GM12878 (cell line): ENCODE measurements around the gene BBS9. TPM values are rescaled to one million over a fixed set of nuclear protein-coding genes. Genes with fewer than 3 reads are reported as not detected.

Source experiments
- ATAC-seq: fragments of 200-7000 bp; cut with Tn5 transposase; 3 replicates; pipeline ENCODE4 v1.9.1; 2020; ENCODE audit warnings: mild to moderate bottlenecking, moderate library complexity
- BruUV-seq: library from RNA; stranded (reverse); fragments of 400-500 nt; replicated peaks from 2 replicates; lab custom pipeline; 2021; lab: Mats Ljungman, UMichigan
- CTCF ChIA-PET: fragments of 300-600 bp; sonication (Branson Sonifier 250); formaldehyde crosslinking; extraction: SDS; loops from one replicate; lab custom pipeline; 2021; ENCODE audit warnings: inconsistent platforms; lab: Yijun Ruan, JAX
- POLR2A ChIA-PET: fragments of 350-600 bp; formaldehyde crosslinking; extraction: SDS; loops from one replicate; lab custom pipeline; 2021; ENCODE audit warnings: inconsistent platforms; lab: Charles Lee
- RAD21 ChIA-PET: fragments of 300-600 bp; sonication (Branson Sonifier 250); formaldehyde crosslinking; loops from one replicate; lab custom pipeline; 2023; ENCODE audit warnings: antibody characterized with exemption; ENCODE audit not compliant: unreplicated experiment; lab: Charles Lee
- SMC1A ChIA-PET: fragments of 300-600 bp; sonication (Branson Sonifier 250); formaldehyde crosslinking; loops from one replicate; lab custom pipeline; 2023; ENCODE audit not compliant: unreplicated experiment, uncharacterized antibody; lab: Charles Lee
- DNase-seq: peaks from one replicate; pipeline ENCODE4 v3.0.0-alpha.2; 2011; ENCODE audit warnings: low read depth, low spot score
- FAIRE-seq: peaks from 3 replicates; lab custom pipeline; 2011; peaks lifted over from hg19 to GRCh38; lab: Jason Lieb, UNC
- H2AFZ ChIP-seq: 2 replicates; pipeline ENCODE4 v1.6.0; 2011; ENCODE audit warnings: low read depth, low read length, control low read depth; ENCODE audit not compliant: control insufficient read depth
- H3K27ac ChIP-seq: 2 replicates; pipeline ENCODE4 v1.5.1; 2011; ENCODE audit warnings: control low read depth; ENCODE audit not compliant: control insufficient read depth, insufficient read depth
- H3K27me3 ChIP-seq, 2 experiments: replicated peaks in 1 of 2; 2 replicates each; pipeline versions ENCODE4 v1.6.0 to v1.6.1; 2011; ENCODE audit warnings: low read length in 1 of 2; ENCODE audit not compliant: control insufficient read depth in 2 of 2, insufficient read depth in 2 of 2
- H3K36me3 ChIP-seq, 2 experiments: 2 replicates each; pipeline ENCODE4 v1.5.1; 2011; ENCODE audit warnings: low read length in 1 of 2; ENCODE audit not compliant: control insufficient read depth in 2 of 2, insufficient read depth in 2 of 2
- H3K4me1 ChIP-seq: 2 replicates; pipeline ENCODE4 v1.6.1; 2011; ENCODE audit warnings: mild to moderate bottlenecking, low read length, moderate library complexity, mixed read lengths; ENCODE audit not compliant: control insufficient read depth, insufficient read depth
- H3K4me2 ChIP-seq: 2 replicates; pipeline ENCODE4 v1.6.0; 2011; ENCODE audit warnings: control low read depth; ENCODE audit not compliant: control insufficient read depth, insufficient read depth
- H3K4me3 ChIP-seq: fragments of 200-600 bp; sonication (generic); 2 replicates; pipeline ENCODE4 v1.5.1; 2016
- H3K79me2 ChIP-seq: 2 replicates; pipeline ENCODE4 v1.6.0; 2011; ENCODE audit warnings: low read length; ENCODE audit not compliant: control insufficient read depth, insufficient read depth
- H3K9ac ChIP-seq: 2 replicates; pipeline ENCODE4 v1.8.0; 2011; ENCODE audit warnings: low read length, control low read depth, mixed read lengths; ENCODE audit not compliant: control insufficient read depth, insufficient read depth
- H3K9me3 ChIP-seq: replicated peaks from 3 replicates; pipeline ENCODE4 v1.5.1; 2011; ENCODE audit warnings: mild to moderate bottlenecking, low read length; ENCODE audit not compliant: control insufficient read depth, insufficient read depth
- H4K20me1 ChIP-seq: 2 replicates; pipeline ENCODE4 v1.6.0; 2011; ENCODE audit not compliant: control insufficient read depth, insufficient read depth
- ASH2L ChIP-seq: fragments of 300-600, 200-600 bp; sonication (generic); IDR thresholded peaks from 2 replicates; pipeline ENCODE4 v1.6.1; 2017; ENCODE audit warnings: low read depth, mild to moderate bottlenecking, borderline replicate concordance
- BCL11A ChIP-seq: IDR thresholded peaks from 2 replicates; pipeline ENCODE4 v1.6.1; 2011; ENCODE audit warnings: low read depth, low read length
- BMI1 ChIP-seq: fragments of 450-650 bp; IDR thresholded peaks from 2 replicates; pipeline ENCODE4 v1.6.1; 2016; ENCODE audit warnings: mild to moderate bottlenecking, moderate library complexity, borderline replicate concordance
- CHD4 ChIP-seq: fragments of 200-600 bp; sonication (generic); IDR thresholded peaks from 2 replicates; pipeline ENCODE4 v1.6.1; 2016; ENCODE audit warnings: mild to moderate bottlenecking
- HCFC1 ChIP-seq: fragments of 150-350 bp; IDR thresholded peaks from 2 replicates; pipeline ENCODE4 v1.6.1; 2014; ENCODE audit warnings: low read length
- NFXL1 ChIP-seq: fragments of 450-650 bp; IDR thresholded peaks from 2 replicates; pipeline ENCODE4 v1.6.1; 2017; ENCODE audit warnings: antibody characterized with exemption, mild to moderate bottlenecking, borderline replicate concordance
- NKRF ChIP-seq: fragments of 450-650 bp; conservative IDR thresholded peaks from 2 replicates; pipeline ENCODE4 v1.6.1; 2017; ENCODE audit warnings: mild to moderate bottlenecking, moderate library complexity
- SMAD5 ChIP-seq: IDR thresholded peaks from 2 replicates; pipeline ENCODE4 v1.6.1; 2016; ENCODE audit warnings: antibody characterized with exemption, low read depth
- WGBS: methylation state at CpG from one replicate; pipeline ENCODE4 v1.1.6; 2016; ENCODE audit warnings: low lambda C conversion rate; ENCODE audit not compliant: insufficient replicate concordance, insufficient coverage; ENCODE audit errors: missing lambda C conversion rate; 5-methylcytosine and 5-hydroxymethylcytosine counted together
- in situ Hi-C: fragments of 300-500 bp; cut with MboI; formaldehyde crosslinking; loops from 9 replicates; pipeline ENCODE4 v1.14.3; 2018; ENCODE audit warnings: mixed read lengths
- intact Hi-C: fragments of 100-400 bp; cut with micrococcal nuclease; formaldehyde crosslinking; loops from one replicate; pipeline ENCODE4 v1.14.2; 2022; ENCODE audit not compliant: unreplicated experiment
- polyA plus RNA-seq, 11 experiments: library from polyadenylated mRNA; depleted of rRNA in 4 of 11; unstranded in 6 of 11; stranded (reverse) in 5 of 11; fragments of >200 nt; fragmentation: Nextera tagmentation in 4 of 11; fragmentation: Illumina TruSeq in 1 of 11; extraction: Ambion mirVana in 4 of 11; extraction: Trizol in 1 of 11; gene quantifications; 1 replicate in 1 of 11; 2 replicates in 10 of 11; pipeline versions ENCODE4 v1.2.1 to v1.2.3, GENCODE V29; 2011 to 2016; ENCODE audit warnings: inconsistent platforms in 2 of 11, missing spikeins in 2 of 11, low read depth in 1 of 11
- total RNA-seq, 4 experiments: library from RNA; depleted of rRNA in 3 of 4; stranded (reverse); fragments of >200 nt in 3 of 4; fragmentation: Illumina TruSeq in 1 of 4; extraction: Trizol in 1 of 4; gene quantifications; 2 replicates each; pipeline versions ENCODE4 v1.2.1 to v1.2.3, GENCODE V29; 2013 to 2021

BBS9 gene
- total and polyA plus RNA-seq, 10 of the 15 experiments (the other 5 are each of a cell fraction or from before 2014, with no cell fraction given) = 1.2 to 5.6 (median 2.3) TPM

DNA sequence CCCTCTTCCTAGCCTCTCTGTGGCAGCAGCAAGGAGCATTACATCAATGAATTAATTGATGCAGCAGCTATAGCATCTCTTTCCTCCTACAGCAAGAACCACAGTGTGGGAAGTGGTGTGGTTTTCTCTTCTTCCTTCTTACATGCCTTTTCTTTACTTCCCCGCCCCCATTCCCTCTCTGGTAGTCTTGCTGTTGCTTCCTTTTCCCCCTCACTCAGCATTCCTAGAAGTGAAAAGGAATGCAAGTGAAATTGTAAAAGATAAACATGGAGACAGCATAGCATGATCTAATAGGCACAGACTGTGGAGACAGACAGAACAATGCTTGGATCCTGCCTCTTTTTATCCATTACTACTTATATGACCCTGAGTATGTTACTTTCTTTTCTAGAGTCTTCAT lies 405.5 kb downstream of the BBS9 start (continued):
- TF ChIP-seq CHD4 (no peak), NKRF (no peak), HCFC1 (no peak), BCL11A (no peak), ASH2L (no peak), NFXL1 (no peak), SMAD5 (no peak)

DNA sequence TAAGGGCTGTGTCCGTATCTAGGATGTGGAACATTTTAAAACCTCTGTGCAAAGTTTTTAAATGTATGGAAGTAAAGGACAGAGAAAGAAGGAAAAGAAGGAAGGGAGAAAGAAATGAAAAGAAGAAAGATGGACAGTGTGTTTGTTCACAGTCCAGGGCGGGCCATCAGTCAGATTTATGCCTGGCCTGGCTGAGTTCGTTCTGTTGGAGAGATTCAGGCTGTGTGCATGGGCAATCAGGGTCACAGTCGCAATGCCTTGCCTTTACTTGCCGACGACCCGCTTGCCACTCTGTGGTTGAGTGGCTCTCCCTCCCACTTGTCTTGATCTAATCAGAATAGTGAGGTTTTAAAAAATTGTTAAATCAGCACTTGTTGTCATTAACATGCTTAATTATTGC lies 406.6 kb downstream of the BBS9 start:
- WGBS = 30% methylated on average over 7 of the region's 7 CpGs
- ChIA-PET SMC1A (no interaction called here), CTCF (no interaction called here), RAD21 (no interaction called here), POLR2A (no interaction called here)
- Histone ChIP-seq H3K27me3 (no peaks in the 10 kb centered on the region), H3K4me1 (no peaks in the 10 kb centered on the region), H2AFZ (no peak overlapping the region), H3K36me3 (no peaks in the 10 kb centered on the region), H3K4me3 (no peak overlapping the region), H3K9ac (no peak overlapping the region), H3K79me2 (no peaks in the 10 kb centered on the region), H4K20me1 (no peaks in the 10 kb centered on the region), H3K27ac (no peak overlapping the region), H3K4me2 (no peak overlapping the region), H3K9me3 (no peaks in the 10 kb centered on the region; the same call in 2 of the 3 replicates)
- TF ChIP-seq BMI1 = no peak
- in situ Hi-C loops = no loop called here
- BruUV-seq = no TSS peak
- intact Hi-C loops = no loop called here
- ATAC-seq = no peak
- no peak for FAIRE-seq
- DNase-seq = no peak
